ENCODE measurements around the gene SLC10A7. TPM values are rescaled to one million over a fixed set of nuclear protein-coding genes. Genes with fewer than 3 reads are reported as not detected.

Gene SLC10A7
- total and polyA plus RNA-seq, 2 of the 13 experiments (the other 11 are each of a cell fraction or from before 2014, with no cell fraction given), result 18.5 to 18.8 TPM

GRCh38 chr4:146465628-146466027, 56.1 kb downstream of the SLC10A7 start (continued):
- TF ChIP-seq ZNF577 (CRISPR knock-in tag; IDR thresholded peaks at IDR 0.05; ENCODE audit: borderline replicate concordance, low read depth), result no peak

- in situ Hi-C loops (cut with HindIII; ENCODE audit: extremely low pct_ligation_motif_present, low pct_unique_long_range_greater_than_20kb), result no loop called here
- FAIRE-seq (no peak), ATAC-seq (no peak), DNase-seq (ENCODE audit: low spot score) (no peak)
- Histone ChIP-seq H3K9ac (ENCODE audit: insufficient read depth, low read depth, low read length) (no peak overlapping the region), H3K4me3 (replicated peaks in 1 of 3; ENCODE audit: insufficient read depth in 1 of 3, low read depth in 2 of 3, low read length in 3 of 3) (no peak overlapping the region), H3K27me3 (ENCODE audit: control insufficient read depth in 1 of 2, insufficient read depth in 2 of 2, low read length in 2 of 2) (no peaks in the 10 kb centered on the region), H3K36me3 (replicated peaks in 1 of 2; ENCODE audit: control insufficient read depth in 1 of 2, insufficient read depth in 2 of 2, low read length in 2 of 2) (no peaks in the 10 kb centered on the region), H3K4me2 (ENCODE audit: low read depth, low read length) (no peak overlapping the region), H2AFZ (ENCODE audit: low read length) (no peak overlapping the region), H3K79me2 (ENCODE audit: insufficient read depth, low read length) (no peaks in the 10 kb centered on the region), H3K9me3 (ENCODE audit: low read length) (no peaks in the 10 kb centered on the region), H3K4me1 (ENCODE audit: insufficient read depth, low read length) (no peaks in the 10 kb centered on the region), H3K27ac (ENCODE audit: extremely low read length, insufficient read depth, low read length) (no peak overlapping the region), H4K20me1 (ENCODE audit: insufficient read depth, low read length) (no peaks in the 10 kb centered on the region)
- ChIA-PET CTCF (ENCODE audit: low intra/inter-chr PET ratio, low total read pairs) (no interaction called here), POLR2A (no interaction called here)
- intact Hi-C loops (cut with micrococcal nuclease; ENCODE audit: unreplicated experiment), result no loop called here
- no TSS peak for BruUV-seq (replicated peaks)
- no peak for TF ChIP-seq DZIP1 (CRISPR knock-in tag; IDR thresholded peaks at IDR 0.05)
- no peak for TF ChIP-seq ZNF232 (CRISPR knock-in tag; IDR thresholded peaks at IDR 0.05; ENCODE audit: borderline replicate concordance)
- no peak for TF ChIP-seq ZNF7 (CRISPR knock-in tag; IDR thresholded peaks at IDR 0.05)
- no peak for TF ChIP-seq GFI1 (CRISPR knock-in tag; IDR thresholded peaks at IDR 0.05; ENCODE audit: borderline replicate concordance)
- TF ChIP-seq YY1 (IDR thresholded peaks at IDR 0.05; ENCODE audit: insufficient read depth, insufficient replicate concordance, low read depth, low read length), result no peak
- TF ChIP-seq ZNF772 (CRISPR knock-in tag; IDR thresholded peaks at IDR 0.05), result no peak
- no peak for TF ChIP-seq HNF4A (CRISPR knock-in tag; IDR thresholded peaks at IDR 0.05)
- TF ChIP-seq ZNF580 (CRISPR knock-in tag; IDR thresholded peaks at IDR 0.05; ENCODE audit: borderline replicate concordance, low read depth), result no peak
- TF ChIP-seq PTBP1 (IDR thresholded peaks at IDR 0.05; ENCODE audit: low read depth, low read length, poor library complexity, severe bottlenecking), result no peak
- no peak for TF ChIP-seq IRF9 (CRISPR knock-in tag; IDR thresholded peaks at IDR 0.05; ENCODE audit: borderline replicate concordance)
- no peak for TF ChIP-seq ZNF530 (CRISPR knock-in tag; IDR thresholded peaks at IDR 0.05; ENCODE audit: low read depth)
- no peak for TF ChIP-seq ZMYM4 (CRISPR knock-in tag; IDR thresholded peaks at IDR 0.05)
- no peak for TF ChIP-seq ZFP1 (CRISPR knock-in tag; IDR thresholded peaks at IDR 0.05)
- no peak for TF ChIP-seq CTCF (CRISPR knock-in tag; IDR thresholded peaks at IDR 0.05)
- TF ChIP-seq ZNF280B (CRISPR knock-in tag; IDR thresholded peaks at IDR 0.05; ENCODE audit: borderline replicate concordance), result no peak
These were observed 59.5 kb downstream of the SLC10A7 start for GRCh38 chr4:146462251-146462650.

Measured in HepG2 (cell line).